NOMO-1 treated with dmso at 0.1 percent for 144 hours (cell line): ENCODE results near the gene SESN3.
"Not testable (repeated sequence)": the region's sequence is repeated elsewhere in the genome, so short reads cannot be mapped to it uniquely, and the experiment has no call there.

ENCODE experiments used
- DNase-seq: peaks from one replicate; lab custom pipeline; 2025; ENCODE audit not compliant: unreplicated experiment; lab: John Stamatoyannopoulos, UW

Gene SESN3

DNA sequence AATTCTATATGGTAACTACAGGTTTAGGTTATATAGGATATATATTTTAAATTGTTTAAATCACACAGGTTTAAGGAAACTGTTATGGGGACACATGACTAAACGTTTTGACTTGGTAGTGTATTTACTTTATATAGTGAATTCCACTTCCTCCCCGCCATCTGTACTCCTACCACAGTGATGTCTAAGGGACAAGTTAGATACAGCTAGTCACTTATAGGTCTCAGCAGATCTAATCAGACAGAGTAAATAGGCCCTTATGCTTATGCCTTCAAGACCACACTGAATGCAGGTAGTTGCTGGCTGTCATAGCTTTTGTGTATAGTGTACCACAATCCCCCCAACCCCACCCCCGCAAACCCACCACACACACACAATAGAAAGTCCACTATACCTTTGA is 8.2 kb downstream of the SESN3 start:
- no peak for DNase-seq

DNA sequence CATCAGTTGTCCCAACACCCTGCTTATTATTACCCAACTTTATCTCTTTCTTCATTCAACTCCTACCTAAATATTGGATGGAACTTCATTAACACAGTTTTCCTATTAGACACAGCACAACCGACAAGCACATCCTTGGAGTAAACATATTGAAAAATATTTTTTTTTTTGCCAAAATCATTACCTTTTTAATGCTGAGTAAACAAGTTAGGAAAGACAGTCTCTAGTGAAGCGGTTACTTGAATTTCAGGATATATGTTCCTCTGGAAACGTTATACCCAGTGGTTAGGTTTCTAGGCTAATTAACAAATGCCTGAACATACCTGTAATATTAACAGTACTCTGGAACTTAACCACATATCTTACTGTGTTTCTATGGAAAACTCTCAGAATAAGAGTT is 11.4 kb downstream of the SESN3 start:
- DNase-seq = no peak

DNA sequence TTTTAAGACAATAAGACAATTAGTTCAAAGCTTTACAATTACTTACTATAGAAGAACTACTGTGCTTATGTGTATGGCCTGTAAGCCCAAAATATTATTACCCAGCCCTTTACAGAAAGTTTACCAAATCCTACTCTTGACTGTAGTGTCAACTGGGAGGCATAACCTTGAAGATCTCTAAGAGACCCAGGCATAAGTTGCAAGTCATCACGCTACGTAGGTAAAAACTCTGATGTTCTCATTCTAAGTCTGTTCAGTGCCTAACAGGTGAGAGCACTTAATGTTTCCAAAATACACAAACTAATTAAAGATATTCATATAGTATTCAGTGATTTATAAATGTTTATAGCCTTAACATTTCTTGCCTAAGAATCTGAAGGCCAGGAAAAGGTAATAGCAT is 12.9 kb downstream of the SESN3 start:
- no peak for DNase-seq

DNA sequence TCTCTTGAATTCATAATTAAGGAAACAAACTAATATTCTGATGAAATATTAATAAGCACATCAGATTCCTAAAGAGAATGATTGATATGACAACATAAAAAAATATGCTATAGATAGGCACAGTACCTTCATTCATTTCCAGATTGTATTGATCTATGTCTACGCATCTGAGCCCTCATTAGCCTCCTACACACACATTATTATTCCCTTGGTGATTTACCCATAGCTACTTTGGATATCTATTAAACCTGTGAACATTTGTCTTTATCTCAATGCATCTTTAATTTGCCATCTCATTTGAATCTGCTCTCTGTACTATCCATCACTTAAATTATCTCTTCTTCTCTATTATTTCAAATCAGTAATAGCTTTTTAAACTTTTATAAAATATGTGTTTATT is 18.4 kb downstream of the SESN3 start:
- no peak for DNase-seq

DNA sequence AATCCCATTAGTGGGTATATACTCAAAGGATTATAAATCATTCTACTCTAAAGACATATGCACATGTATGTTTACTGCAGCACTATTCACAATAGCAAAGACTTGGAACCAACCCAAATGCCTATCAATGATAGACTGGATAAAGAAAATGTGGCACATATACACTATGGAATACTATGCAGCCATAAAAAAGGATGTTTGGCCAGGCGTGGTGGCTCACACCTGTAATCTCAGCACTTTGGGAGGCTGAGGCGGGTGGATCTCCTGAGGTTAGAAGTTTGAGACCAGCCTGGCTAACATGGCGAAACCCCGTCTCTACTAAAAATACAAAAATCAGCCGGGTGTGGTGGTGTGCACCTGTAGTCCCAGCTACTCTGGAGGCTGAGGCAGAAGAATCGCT is 21.5 kb downstream of the SESN3 start:
- not testable (repeated sequence) for DNase-seq

DNA sequence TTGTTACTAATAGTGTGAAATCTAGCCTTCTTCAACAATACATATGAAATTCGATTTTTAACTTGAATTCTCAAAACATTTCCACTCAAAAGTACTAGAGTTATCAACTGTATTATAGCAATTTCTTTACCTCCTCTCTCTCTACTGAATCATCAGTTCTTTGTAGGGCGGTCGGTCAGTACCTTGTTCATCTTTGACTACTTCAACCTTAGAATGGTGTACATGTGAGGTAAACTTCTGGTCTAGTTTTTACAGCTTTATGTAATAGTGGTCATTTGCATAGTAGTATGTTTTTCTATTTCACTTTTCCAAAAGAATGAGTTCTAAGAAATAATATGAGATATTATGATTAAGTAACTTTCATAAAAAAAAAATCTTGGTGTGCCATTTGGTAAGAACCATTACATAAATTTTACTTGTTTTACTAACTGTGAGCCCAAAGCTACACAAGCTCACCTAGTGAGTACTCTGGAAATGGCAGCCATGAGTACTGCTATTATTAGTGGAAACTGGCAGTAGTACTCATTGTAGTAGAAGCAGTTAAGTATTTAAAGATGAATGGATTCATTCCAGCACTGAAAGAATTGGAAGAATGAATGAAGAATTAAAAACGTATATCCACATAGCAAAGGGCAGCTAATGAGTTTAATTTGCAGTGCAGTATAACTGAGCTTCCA is 30.1 kb downstream of the SESN3 start:
- no peak for DNase-seq

DNA sequence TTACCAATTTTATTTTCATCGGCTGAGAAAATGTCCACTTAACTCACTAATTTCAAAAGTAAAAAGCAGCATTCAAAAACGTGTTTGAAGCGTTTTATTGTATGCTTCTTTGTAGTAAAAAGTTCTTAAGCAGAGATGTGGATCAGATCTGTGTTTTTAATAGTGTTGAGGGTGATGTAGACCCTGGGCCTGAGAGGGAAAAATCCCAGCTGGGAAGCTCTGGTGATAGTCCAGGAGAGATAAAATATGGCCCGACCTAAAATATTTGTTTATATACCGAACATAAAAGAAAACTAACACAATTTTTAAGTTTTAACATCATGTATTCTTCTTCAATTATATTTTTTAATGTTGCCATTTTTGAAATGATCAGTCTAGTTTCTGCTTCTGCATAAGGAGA is 35.2 kb downstream of the SESN3 start:
- no peak for DNase-seq

DNA sequence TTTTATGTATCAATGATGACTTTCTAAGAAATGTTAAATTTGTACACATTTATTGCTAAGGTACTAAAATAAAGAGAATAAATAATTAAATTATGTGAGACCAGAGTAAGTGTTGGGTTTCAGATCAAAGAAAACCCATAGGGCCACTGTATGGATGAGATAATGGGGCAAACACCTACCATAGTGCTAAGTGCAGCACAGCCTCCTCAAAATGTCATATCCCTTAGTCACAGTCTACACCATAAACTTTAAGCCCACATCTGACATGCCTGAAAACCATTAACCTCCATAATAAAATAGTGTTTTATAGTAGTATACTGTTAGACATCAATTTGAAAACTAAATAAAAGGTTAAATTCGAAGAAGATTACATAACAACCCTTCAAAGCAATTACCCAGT is 37.5 kb downstream of the SESN3 start:
- DNase-seq = no peak

DNA sequence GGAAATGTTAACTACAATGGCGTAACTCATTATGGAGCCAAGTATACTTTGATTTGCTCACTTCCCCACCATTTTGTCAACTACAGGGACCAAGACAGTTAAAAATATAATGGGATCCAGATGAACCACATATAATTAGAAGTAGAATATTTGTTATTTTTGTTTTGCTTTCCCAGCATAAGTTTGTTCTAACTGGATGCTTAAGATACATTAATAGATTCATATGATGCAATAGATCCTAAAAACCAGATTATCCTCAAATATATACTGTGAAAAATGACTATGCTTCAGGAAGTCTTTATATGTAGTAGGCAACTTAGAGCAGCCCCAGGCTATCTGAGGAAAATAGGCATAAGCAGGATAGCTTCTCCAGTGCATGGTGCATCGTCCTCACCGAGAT is 38.3 kb downstream of the SESN3 start:
- no peak for DNase-seq

DNA sequence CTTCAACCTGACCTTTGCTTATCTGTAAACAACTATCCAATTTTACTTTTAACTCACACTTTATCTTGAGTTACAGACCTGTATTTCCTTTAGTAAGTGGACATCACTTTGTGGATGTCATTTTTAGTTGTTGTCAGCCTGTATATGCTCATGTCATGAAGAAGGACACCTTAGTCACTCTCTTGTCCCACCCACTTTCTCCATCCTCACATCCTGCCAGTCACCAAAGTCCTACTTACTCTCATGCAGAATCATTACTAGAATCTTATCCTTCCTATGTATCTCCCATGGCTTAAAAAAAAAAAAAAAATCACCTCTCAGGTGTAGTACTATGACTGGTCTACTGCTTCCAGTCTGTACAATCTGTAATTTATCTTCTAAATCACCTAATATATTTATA is 43.3 kb downstream of the SESN3 start:
- DNase-seq = no peak

DNA sequence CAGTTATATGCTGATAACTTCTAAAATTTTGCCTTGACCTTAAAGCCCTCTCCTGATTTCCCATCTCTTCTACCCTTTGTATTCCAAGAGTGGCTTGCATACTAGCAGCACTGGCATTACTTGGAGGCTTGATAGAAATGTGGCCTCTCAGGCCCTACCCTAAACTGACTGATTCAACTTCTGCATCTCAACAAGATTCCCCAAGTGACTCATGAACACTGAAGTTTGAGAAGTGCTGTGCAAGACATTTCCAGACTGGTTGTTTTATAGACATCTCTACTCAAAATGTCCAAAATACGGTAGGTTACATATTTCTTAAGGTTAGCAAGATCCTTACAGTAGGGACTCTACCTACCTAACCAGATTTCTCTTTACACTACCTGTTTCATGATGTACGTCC is 48.6 kb downstream of the SESN3 start:
- DNase-seq = no peak

DNA sequence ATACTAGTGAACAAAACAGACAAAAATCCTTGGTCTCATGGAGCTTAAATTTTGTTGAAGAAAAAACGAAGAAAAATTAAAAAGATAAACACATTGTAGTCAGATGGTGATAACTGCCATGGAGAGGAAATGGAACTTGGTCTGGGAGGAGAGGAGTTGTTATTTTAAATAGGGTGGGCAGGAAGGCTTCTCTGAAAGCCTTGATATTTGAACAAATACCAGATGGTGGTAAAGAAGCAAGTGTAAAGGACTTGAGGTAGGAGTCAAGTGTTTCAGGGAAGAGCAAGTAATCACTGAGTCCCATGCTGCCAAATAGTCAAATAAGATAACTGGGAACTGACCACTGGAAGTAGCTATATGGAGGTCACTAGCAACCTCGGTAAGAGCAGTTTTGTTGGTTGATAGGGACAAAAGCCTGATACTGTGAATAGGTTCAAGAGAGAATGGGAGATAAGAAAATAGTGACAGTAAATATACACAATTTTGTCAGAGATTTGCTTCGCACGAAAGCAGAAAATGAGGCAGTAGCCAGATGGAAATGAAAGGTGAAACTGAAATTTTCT is 55.1 kb downstream of the SESN3 start:
- DNase-seq = no peak

DNA sequence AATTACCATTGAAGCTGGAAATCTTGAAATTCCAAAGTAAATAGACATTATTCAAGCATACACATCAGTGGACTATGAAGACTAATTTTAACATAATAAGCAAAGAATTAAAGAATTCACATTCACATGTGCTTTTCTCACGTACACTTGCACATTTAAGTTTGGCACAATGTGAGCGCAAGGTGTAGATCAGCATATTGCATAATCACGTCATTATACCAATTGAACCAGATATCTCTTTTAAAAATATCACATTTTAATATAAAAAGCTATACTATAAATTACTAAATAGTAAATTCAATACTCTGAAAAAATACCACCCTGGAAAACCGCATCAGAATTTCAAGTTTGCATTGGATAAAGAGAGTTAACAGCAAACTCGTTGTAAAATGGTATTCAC is 60.7 kb downstream of the SESN3 start:
- no peak for DNase-seq

DNA sequence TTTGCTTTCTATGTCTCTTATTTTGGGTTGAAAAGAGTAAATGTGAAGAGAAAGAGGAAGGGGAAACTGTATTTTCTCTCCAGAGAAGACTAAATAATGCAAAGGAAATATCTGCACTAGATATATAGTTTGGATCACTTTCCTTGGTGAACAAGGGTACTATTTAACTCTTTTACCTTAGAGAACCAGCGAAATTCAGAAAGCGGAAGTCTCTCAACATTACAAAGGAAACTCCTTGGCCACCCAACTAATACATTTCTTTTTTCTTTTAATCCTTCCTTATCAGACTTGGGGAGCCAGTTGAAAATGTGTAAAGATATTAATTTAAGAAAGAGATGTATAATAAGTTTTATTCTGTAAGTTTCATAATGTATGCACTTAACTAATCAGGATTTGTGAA is 64.2 kb downstream of the SESN3 start:
- DNase-seq = no peak

DNA sequence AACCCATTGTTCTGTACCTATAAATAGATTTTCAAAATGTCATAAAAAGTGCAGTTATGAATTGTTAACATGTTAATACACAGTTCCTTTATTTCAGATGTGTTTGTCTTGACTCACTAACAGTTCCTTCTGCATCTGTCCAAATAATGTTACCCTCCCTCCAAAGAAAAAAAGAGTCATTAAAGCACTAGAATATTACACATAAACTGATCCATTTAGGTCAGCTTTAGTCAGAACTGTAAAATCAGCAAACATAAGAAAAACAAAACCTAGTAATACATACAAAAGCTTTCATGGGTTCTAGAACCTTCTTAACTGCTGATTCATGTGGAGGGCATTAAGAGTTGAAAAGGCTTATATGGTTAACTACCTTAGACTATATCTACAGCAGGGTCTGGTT is 65.4 kb downstream of the SESN3 start:
- no peak for DNase-seq

DNA sequence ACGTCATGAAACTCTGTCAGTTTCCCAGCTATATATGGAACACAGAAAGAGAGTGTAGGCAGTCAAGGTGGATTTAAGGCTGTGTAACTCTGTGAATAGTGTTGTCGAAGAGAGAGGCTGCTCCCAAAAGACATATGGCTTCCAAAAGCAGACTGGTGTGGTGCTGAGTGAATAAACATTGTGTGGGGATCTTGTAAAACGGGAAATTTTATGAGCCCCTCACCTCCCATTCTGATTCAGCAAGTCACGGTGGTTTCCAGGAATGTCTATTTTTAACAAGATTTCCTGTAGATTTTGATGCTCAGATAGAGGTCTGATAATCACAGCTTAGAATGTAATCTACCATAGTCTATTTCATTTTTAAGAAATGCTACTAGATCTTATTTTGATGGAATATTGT is 67.9 kb downstream of the SESN3 start:
- no peak for DNase-seq

DNA sequence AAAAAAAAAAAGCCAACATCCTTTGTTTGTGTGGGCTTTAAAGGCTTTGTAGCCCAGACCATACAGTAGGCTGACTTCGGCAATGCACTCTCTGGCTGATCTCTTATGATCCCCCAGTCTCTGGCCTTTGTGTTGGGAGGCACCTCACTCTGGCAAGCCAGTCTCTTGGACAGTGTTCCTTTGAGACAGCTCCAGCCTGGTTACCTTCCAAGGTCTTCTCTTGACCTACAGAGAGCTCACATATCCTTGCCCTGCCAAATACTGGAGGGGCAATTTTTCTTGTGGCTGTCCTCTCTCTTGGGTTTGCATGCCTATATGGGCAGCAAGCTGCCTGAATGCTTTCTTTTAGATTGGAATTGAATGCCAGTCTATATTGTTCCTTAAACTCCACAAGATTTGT is 69.8 kb downstream of the SESN3 start:
- no peak for DNase-seq

DNA sequence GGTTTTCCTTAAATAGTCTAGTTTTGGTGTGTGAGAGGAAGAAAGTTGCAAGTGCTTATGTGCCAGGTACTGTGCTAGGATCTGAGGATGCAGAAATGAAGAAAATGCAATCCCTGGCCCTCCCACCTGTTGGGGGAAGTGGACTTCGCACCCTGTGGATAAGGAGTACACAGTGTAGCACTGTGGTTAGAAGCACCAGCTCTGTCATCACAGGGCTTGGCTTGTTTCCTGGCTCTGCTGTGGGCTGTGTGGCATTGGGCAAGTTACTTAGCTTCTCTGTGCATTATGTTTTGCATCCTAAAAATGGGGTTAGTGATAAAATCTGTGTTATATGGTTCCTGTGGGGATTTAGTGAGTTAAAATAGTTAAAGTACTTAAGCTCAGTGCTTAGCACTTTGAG is 73.2 kb downstream of the SESN3 start:
- DNase-seq = no peak

DNA sequence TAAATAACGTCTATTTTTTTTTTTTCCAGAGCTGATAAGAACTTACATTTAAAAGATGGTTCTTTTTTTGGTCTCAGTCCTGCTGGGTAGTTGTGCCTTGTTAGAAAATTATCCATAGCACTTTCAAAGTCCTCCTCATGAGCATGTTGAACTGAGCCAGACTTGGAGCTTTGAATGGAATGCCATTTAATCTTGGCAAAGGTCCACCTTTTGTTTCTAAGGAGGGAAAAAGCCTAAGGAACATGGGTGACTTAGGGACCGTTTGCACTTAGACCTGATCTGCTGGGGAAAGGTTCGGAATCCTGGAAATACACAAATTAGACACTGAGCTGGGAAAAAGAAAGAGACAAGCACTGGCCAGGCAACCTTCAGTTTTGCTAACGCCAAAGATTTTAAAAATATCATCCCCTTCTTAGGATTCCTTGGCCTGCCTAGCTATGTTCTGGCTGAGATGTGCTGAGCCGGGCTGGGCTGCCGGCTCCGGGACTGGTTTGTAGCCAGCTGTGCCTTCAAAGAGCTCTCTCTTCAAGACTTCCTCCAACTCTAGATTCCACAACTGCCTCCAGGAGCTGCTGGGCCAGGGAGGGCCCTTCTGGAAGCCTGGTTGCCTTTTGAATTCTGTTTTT is 74.0 kb downstream of the SESN3 start:
- no peak for DNase-seq

DNA sequence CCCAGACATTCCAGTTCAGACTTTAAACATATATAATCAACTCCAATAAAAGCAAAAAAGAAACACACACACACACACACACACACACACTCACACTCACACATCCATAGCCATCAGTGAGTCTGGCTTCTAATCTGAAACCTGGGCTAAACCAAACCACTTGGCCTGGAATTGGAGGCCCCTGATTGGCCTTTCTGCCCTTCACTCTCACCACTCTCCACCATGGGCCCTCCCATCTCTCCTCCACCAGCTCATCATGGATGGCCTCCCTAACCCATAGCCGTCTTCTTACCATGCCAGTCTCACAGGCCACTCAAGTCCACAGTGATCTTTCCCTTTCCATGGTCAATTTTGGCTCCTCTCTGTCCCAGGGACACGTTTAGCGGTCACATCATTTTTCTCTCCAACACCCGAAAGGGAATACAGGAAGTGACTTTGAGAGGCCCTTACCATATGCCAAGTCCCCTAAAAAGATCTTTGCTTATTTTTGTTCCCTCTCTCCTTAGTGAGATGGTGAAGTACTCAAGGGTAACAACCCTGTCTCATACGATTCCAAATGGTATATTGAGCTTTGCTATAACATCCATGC is 74.8 kb downstream of the SESN3 start:
- DNase-seq = no peak

DNA sequence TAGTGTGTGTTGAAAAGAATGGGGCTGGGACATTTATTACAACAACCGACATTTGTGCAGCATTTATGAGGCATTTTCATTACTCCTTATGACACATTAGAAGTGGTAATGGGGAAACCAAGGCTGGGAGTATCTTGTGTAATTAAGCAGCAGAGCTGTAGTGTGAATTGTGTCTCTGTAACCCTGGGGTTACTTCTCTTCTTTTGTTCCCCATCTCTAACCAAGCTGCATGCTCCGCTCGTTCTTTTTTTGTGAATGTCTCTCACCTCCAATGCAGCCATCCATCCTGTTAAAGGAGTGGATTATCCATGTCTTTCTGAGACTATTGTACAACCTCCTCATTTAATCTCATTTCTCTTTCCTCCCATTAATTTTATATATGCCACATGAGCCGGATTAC is 75.6 kb downstream of the SESN3 start:
- no peak for DNase-seq

DNA sequence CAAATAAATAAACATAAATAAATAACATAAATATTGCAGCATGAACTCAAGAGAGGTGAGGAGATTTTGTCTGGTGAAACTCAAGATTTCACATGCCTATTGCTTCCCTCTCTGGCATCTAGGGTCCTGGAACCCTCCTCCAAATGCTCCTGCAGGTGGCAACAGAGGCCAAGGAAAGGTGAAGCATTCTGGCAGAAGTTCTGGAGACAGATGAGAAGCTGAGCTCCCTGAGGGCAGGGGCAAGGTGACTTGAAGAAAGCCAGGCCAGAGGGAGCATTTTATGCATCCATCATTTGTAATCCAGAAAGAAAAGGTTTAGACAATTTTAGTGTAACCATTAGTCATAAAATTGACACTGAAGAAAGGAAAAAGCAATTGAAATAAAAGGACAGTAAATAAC is 76.5 kb downstream of the SESN3 start:
- DNase-seq = no peak

DNA sequence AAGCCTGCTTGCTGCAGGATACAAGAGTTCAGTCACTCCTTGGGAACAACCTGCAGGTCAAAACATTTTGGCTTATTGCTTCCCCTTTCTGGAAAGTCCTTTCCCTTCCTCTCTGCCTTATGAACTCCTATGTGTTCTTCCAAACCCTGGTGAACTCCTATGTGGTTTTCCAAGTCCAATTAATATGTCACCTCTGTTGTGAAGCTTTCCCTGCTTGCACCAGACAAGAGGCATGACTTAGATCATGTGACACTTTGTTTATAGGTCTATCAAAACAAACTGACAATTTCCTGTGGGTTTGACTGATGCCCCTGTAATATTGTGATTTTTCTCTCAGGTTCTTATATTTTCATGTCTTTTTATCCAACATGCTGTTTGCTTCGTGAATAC is 77.2 kb downstream of the SESN3 start:
- no peak for DNase-seq
